GM19239 (cell line): Measurements from ENCODE around the gene CYP27A1.
"Not testable (repeated sequence)": the region's sequence is repeated elsewhere in the genome, so short reads cannot be mapped to it uniquely, and the experiment has no call there.

ENCODE experiments used
- DNase-seq: peaks from one replicate; pipeline ENCODE4 v3.0.0; 2011; ENCODE audit warnings: low spot score; ENCODE audit not compliant: insufficient read length
- FAIRE-seq: peaks from 2 replicates; lab custom pipeline; 2011; peaks lifted over from hg19 to GRCh38; lab: Jason Lieb, UNC

The CYP27A1 gene

DNA sequence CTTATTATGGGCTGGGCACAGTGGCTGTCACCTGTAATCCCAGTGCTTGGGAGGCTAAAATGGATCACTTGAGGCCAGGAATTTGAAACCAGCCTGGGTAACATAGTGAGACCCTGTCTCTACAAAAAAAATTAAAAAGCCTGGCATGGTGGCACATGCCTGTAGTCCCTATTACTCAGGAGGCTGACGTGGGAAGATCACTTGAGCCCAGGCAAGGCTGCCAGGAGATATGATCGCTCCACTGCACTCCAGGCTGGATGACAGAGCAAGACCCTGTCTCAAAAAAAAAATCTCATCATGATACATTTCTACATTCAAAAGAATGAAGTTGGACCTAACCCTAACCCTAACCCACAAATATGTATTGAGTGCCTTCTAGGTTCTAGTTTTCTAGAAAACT, 20.2 kb upstream of the CYP27A1 start:
- no peak for FAIRE-seq
- DNase-seq = no peak

DNA sequence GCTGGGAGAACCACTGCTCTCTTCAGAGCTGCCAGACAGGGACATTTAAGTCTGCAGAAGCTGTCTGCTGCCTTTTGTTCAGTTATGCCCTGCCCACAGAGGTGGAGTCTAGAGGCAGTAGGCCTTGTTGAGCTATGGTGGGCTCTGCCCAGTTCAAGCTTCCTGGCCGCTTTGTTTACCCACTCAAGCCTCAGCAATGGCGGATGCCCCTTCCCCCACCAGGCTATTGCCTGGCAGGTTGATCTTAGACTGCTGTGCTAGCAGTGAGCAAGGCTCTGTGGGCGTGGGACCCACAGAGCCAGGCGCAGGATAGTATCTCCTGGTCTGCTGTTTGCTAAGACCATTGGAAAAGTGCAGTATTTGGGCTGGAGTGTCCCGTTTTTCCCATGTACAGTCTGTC, 9.2 kb upstream of the CYP27A1 start:
- FAIRE-seq, DNase-seq: not testable (repeated sequence)

DNA sequence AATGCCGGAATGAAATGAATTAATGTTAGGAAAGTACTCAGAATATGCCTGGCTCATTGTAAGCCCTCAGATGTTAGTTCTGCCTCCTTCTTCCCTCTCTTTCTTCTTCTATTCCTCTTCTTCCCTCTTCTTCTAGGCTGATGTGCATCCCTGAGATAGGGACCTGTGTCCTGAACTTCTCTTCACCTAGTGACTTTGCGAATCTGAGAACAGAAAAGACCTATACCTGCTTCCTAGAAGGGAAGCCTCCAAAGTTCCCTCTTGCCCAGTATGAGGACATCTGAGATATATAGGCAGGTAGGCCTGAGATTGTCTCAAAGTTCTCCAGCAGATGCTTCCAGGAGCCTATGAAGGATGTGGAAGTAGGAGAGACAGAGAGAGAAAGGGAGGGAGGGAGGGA, 8.1 kb upstream of the CYP27A1 start:
- no peak for FAIRE-seq

DNA sequence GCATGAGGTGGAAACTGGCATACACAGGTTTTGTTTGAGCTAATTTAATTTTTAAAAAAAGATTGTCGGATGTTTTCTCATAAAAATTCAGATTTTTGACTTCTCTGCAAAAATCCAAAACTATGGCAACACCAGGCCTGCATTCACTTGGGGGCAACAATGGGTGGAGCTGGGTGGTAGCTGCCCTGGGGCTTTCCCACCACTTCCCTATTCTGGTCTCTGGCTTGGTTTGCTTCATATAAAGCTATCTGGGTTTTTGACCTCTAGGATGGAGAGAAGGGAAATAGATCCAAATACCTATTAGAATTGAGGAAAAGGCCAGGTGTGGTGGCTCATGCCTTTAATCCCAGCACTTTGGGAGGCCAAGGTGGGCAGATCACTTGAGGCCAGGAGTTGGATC, 5.5 kb upstream of the CYP27A1 start:
- FAIRE-seq (no peak), DNase-seq (no peak)

More for the DNA sequence above, 8.1 kb upstream of the CYP27A1 start:
- no peak for DNase-seq

DNA sequence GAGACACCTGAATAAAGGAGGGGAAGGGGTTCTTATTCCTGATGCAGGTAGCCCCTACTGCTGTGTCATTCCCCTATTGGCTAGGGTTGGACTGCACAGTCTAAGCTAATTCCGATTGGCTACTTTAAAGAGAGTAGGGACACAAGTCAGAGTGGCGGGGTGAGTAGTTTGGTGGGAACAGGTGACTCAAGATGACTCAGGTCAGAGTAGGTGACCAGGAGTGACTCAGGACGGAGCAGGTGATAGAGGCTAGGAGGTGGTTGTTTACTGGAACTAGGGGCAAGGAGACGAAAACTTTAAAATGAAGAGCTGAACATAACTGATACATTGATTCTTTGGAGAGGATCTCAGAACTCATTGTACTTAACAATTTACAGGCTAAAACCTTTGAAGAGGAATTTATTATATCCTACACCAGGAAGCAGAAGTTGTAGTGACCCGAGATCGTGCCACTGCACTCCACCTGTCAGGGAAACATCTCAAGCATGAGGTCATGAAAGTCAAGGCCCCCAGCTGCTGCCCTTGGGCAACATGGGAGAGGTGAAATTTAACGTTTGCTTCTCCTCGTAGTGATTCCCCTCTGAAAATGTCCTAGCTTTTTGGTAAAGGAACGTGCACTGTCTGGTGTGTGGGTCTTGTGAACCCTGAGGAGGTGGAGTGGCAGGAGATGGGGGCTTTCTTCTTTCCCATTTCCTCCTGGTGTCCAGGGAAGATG, 4.5 kb upstream of the CYP27A1 start:
- FAIRE-seq = no peak
- no peak for DNase-seq

DNA sequence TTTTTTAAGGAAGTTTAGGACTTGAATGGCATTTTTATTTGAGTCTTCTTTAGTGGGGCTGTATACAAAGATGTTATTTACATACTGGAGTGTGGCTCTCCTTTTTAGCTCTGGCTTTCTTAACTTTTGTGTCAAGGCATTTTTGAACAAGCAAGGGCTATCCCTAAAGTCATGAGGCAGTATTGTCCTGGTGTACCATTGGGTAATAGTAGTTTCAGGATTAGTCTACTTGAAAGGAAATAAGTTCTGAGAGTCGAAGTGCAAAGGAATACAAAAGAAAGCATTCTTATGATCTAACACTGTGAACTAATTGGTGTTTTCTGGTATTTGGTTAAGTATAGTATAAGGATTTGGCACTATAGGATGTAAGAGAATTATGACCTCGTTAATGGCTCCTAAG, 1.9 kb upstream of the CYP27A1 start:
- DNase-seq (no peak), FAIRE-seq (no peak)

DNA sequence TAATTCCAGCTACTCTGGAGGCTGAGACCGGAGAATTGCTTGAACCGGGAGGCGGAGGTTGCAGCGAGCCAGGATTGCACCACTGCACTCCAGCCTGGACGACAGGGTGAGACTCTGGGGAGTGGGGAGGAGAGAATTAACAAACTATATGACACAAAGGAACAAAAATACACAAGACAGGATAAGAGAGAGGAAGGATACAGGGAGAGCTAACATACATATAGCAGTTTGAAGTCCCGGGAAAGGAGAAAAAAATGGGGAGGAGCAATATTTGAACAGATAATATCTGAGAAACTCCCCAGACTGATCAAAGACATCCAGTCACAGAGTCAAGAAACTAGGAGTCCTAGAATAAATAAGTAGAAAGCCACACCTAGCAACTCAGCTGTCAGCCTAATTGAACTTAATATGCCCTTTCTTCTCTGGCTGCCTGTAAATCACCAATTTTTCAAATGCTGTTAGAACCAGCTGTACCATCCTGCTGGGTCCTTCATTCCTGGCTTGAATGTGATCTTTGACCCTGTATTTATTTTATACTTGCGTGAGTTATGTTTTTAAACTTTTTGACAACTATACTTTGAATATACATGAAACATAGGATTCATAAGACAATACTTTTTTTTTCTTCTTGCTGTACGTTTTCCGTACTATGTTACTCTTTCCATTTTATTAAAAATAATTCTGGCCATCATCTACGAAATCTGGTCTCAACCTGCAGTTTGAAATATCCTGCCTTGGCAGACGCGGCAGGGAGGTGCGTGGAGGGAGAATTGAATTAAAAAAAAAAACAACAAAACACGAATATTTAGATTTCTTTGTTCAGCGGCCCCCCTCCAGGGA, 876 bp upstream of the CYP27A1 start:
- no peak for FAIRE-seq
- no peak for DNase-seq

DNA sequence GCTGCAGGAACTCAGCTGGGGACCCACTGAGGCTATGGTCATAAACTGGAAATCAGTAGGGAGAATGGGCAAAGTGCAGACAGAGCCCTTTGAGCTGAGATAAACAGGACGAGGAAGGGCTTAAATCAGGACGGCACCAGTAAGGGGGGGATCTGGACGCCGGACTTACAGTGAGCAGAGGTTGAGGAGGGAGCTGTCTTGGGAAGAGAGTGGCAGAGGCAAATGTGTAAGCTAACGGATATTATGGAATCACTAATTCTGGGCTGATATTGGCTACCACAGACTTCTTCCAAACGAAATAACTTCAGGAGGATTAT, 539 bp downstream of the CYP27A1 start:
- no peak for DNase-seq
- no peak for FAIRE-seq

DNA sequence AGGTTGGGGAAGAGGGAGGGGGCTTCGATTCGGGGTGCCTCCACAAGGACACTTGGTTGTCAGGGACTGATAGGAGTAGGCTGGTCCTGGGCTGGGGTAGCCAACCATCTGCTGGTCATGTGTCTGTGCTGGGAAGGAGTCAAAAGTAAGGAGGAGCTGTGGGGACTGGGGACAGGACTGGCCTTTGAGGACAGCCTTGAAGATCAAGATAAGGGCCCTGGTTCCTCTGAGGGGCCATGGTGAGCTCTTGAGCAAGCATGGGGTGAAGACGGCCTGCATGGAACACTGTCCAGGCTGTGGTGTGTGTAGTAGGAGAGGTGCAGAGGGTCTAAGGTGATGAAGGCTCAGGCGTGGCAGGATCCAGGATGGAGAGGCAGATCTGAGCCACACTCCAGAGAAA, 1.7 kb downstream of the CYP27A1 start:
- FAIRE-seq (no peak), DNase-seq (no peak)

DNA sequence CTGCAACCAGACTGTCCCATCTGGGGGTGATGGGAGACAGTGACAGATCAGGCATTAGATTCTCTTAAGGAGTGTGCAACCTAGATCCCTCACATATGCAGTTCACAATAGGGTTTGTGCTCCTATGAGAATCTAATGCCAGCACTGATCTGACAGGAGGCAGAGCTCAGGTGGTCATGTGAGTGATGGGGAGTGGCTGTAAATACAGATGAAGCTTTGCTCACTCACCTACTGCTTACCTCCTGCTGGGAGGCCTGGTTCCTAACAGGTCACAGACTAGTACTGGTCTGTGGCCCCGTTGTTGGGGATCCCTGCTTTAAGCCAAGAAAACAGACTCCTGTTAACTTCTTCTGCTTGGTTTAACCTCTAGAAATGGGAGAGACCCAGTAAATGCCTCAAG, 3.2 kb downstream of the CYP27A1 start:
- FAIRE-seq (no peak), DNase-seq (no peak)

DNA sequence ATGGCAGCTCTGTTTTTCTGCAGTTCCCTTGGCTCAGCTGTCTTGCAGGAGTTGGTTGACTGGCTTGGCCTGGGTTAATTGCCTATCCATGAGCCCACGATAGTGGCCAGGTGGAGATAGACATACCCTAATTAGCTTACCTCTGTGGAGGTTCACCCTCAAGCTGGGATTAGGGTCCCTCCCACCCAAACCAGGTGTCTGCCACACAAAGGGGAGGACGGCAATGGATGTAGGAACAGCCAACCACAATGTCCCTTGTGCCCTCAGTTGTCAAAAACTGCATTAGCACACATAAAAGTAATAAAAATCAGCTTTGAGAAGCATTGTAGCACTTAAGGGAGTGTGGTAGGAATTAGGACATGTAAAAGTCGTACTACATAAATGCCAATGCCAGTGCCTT, 4.2 kb downstream of the CYP27A1 start:
- DNase-seq = no peak
- FAIRE-seq = no peak

DNA sequence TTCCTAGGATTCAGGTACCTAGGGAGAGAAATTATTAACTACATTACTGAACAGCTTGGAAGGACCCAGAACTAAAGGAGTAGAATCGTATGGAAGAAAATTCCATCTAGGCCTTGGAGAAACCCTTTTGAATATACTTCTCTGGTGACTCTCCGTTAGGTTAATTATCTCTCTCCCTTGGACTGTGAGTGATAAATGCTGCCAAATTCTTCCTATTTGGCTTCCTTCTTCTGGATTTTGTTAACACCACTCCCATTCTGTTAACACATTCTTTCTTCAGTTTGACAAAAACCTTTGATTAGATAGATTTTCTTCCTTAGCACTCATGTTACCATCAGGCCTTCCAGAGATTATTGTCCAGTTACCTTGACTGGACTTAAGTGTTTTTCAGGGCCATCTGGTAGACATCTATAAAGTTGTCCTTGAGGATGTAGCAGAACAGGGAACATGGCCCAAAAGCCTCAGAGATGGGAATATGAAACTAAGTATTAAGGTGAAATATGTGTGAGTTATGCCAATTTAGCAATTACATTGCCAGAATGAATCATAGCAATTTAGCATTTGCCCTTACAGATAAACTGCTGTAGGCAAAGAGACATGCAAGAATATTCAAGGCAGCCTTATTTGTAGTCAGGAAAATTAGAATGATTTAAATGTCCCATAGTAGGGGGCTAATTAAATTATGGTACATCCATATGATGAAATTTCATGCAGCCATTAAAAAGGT, 6.7 kb downstream of the CYP27A1 start:
- DNase-seq = no peak
- FAIRE-seq = no peak

DNA sequence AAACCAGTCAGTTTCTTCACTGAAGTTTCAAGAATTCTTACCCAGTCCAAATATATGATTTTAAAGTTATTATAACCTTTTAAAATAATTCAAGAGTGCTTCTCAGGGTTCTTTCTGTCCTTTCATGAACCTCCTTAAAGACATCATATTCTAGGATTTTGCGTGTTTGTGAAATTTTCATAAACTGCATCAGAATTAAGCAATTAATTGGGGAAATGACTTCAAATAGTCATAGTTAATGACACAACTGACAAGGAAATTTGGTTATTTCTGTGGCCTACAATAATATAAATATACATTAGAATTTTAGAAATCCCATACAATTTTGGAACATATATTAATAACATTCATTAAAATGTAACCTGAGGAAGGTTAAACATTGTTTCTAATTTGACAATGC, 10.5 kb downstream of the CYP27A1 start:
- no peak for FAIRE-seq

DNA sequence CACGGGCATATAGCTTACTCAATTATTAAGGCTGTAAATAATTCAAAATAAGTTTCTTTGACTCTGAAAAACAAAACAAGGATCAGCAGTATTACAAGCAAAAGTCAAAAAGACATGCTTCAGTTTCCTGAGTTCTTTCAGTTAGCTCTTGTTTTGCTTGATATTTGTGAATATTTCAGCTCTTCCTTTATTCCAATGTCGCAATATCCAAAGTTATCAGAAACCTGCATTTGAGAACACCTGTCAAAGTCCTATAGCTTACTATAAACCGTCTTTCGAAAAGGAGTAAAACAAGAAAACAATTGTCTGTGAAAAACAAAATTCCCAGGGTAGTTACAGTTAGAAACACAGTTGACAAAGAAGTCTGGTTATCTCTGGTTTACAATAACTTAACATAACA, 14.7 kb downstream of the CYP27A1 start:
- DNase-seq = no peak
- no peak for FAIRE-seq

More for the DNA sequence above, 10.5 kb downstream of the CYP27A1 start:
- DNase-seq = no peak

DNA sequence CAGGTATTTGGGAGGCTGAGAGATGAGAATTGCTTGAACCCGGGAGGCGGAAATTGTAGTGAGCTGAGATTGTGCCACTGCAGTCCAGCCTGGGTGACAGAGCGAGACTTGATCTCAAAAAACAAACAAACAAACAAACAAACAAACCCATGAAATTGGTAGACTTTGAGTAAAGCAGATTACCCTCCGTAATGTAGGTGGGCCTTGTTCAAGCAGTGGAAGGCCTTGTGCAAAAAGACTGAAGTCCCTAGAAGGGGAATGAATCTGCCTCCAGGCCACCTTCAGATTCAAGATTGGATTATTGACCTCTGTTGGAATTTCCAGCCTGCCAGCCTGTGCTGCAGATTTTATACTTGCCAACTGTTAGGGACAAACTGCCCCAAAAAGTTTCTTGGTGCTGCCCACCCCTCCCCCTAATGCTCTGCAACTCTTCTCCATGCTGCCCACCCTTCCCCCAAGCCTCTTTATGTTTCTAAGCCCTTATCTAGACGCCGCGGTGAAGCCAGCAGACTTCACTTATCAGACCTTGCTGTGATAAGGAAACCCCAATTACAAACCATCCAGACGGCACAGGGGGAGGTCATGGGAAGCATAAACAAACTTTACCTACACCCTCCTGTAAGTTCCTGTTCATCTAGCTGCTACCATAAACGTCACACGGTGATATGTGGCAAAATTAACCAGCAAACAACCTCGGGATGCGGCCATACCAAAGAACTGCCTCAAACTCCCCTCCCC, 17.0 kb downstream of the CYP27A1 start:
- FAIRE-seq (no peak), DNase-seq (no peak)

DNA sequence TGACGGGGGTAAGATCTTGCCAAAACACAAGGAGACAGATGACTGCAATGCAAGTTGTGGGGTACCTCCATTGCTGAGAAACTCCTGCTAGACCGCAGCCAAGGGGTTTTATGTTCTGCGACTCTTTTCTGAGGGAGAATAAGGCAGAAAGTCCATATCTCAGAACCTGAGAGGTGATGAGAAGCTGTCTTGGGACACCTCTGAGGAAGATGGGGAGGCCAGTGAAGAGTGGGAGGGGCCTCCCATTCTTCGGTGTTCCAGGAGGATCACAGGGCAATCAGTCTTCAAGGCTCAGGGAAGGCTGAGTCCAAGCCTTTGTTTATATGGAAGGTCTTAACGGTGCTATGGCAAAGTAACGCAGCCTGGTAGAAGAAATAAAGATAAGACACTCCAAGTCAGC, 18.0 kb downstream of the CYP27A1 start:
- no peak for DNase-seq
- FAIRE-seq = no peak

DNA sequence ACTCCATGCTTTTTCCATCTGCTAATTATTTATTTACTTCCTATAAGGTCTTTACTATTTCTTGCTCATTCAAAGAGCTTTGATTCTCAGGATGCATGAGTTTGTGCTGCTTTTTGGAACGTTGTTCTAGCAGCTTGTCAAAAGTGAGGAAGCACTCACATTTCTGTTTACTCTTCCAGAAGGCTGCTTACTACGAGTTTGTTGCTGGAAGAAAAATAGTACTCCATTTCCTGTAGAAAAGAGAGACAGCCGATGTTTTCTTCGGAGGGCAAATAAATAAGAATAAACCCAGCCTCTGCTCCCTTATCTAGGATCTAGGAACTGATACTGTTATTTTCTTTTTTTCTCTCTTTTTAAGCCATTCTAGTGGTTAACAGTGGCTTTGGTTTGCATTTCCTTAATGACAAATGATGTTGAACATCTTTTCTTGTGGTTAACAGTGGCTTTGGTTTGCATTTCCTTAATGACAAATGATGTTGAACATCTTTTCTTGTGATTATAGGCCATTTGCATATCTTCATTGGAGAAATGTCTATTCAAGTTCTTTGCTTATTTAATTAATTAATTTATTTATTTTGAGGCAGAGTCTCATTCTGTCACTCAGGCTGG, 20.5 kb downstream of the CYP27A1 start:
- DNase-seq (no peak), FAIRE-seq (peak; percentile 80)

DNA sequence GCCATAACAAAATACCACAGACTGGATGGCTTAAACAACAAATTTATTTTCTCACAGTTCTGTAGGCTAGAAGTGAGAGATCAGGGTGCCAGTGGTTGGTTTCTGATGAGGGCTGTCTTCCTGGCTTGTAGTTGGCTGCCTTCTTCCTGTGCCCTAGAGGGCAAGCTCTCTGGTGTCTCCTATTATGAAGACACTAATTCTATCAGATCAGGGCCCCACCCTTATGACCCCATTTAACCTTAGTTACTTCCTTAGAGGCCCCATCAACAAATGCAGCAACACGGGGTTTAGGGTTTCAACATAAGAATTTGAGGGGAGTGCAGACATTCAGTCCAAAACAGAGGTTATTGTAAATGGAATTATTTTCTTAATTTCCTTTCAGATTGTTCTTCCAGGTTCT, 22.9 kb downstream of the CYP27A1 start:
- DNase-seq = no peak
- FAIRE-seq = no peak

DNA sequence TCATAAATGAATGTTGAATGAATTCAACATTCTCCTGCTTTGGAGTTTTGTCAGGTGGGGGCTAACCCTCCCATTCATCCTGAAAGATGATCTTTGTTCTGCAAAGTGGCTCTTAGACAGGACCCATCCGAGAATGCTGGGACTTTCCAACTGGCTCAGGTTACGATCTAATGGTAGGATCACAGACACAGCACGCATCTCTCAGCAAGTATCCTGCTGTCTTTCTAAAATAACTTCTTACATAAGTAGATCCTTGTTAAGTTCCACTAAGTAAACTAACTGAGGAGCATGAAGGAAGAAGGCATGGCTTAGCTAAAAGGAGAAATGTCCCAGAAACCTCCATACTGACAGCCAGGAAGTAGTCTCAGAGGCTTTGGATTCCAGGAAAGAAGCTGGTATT, 23.7 kb downstream of the CYP27A1 start:
- DNase-seq (no peak), FAIRE-seq (no peak)

DNA sequence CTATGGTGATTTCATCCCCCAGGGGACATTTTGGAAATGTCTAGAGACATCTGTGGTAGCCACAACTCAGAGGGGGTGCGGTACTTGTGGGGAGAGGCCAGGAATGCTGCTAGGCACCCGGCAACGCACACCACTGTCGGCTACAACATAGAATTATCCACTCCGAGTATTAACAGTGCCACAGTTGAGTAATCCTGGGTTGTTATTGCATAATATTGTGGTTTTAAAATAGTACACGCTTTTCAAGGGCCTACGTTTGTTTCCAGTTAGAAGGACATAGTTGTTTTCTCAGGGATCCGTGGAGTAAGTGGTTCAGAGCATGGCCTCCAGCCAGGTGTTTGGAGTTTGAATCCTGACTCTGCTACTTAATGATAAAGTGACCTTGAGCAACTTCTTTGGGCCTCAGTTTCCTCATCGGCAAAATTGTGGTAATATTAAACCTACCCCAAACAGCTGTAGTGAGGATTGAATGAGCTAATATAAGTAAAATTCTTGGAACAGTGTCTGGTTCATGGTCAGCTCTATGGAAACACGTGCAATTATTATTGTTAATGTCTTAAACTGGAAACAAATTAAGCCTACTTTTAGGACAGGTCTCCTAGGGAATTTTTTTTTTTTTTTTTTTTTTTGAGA, 24.5 kb downstream of the CYP27A1 start:
- FAIRE-seq (no peak), DNase-seq (no peak)
